ENCODE results near the gene LRRC8C. TPM values are rescaled to one million over a fixed set of nuclear protein-coding genes. Genes with fewer than 3 reads are reported as not detected.

LRRC8C gene
- total and polyA plus RNA-seq, 4 donors, result 0.63 to 3.5 (median 1.5) TPM

- Histone ChIP-seq H3K4me3 (ENCODE audit: low read depth in 1 of 3, low read length in 3 of 3) (no peak overlapping the region), H3K36me3 (ENCODE audit: control insufficient read depth in 4 of 4, insufficient read depth in 3 of 4, low read depth in 1 of 4, low read length in 3 of 4) (no peaks in the 10 kb centered on the region), H3K27ac (ENCODE audit: low read depth in 1 of 2, low read length in 2 of 2) (no peak overlapping the region), H3K4me1 (ENCODE audit: control insufficient read depth in 4 of 4, insufficient read depth in 4 of 4, low read length in 3 of 4) (peaks cover 0 to 9% (median 7%) of the 10 kb centered on the region in 4 donors), H3K9me3 (ENCODE audit: control insufficient read depth in 4 of 4, low read length in 3 of 4) (no peaks in the 10 kb centered on the region), H3K27me3 (ENCODE audit: control insufficient read depth in 4 of 4, insufficient read depth in 4 of 4, low read length in 3 of 4) (peaks cover 0 to 3% (median 0%) of the 10 kb centered on the region in 4 donors), H3K9ac (ENCODE audit: low read depth in 1 of 2, low read length in 2 of 2) (no peak overlapping the region)
- TF ChIP-seq SP1 (IDR thresholded peaks at IDR 0.05), result no peak
- no peak for TF ChIP-seq RAD21 (IDR thresholded peaks at IDR 0.05)
- TF ChIP-seq GABPA (IDR thresholded peaks at IDR 0.05 in 1 of 2, conservative IDR thresholded peaks at IDR 0.05 in 1 of 2), result no peak
- no peak for TF ChIP-seq HNF4A (conservative IDR thresholded peaks at IDR 0.05)
- TF ChIP-seq JUND (IDR thresholded peaks at IDR 0.05), result no peak
- TF ChIP-seq FOXA2 (IDR thresholded peaks at IDR 0.05), result no peak
- no peak for TF ChIP-seq FOXA1 (IDR thresholded peaks at IDR 0.05)
- no peak for TF ChIP-seq NR2F2 (IDR thresholded peaks at IDR 0.05)
- TF ChIP-seq, protein P1, sequence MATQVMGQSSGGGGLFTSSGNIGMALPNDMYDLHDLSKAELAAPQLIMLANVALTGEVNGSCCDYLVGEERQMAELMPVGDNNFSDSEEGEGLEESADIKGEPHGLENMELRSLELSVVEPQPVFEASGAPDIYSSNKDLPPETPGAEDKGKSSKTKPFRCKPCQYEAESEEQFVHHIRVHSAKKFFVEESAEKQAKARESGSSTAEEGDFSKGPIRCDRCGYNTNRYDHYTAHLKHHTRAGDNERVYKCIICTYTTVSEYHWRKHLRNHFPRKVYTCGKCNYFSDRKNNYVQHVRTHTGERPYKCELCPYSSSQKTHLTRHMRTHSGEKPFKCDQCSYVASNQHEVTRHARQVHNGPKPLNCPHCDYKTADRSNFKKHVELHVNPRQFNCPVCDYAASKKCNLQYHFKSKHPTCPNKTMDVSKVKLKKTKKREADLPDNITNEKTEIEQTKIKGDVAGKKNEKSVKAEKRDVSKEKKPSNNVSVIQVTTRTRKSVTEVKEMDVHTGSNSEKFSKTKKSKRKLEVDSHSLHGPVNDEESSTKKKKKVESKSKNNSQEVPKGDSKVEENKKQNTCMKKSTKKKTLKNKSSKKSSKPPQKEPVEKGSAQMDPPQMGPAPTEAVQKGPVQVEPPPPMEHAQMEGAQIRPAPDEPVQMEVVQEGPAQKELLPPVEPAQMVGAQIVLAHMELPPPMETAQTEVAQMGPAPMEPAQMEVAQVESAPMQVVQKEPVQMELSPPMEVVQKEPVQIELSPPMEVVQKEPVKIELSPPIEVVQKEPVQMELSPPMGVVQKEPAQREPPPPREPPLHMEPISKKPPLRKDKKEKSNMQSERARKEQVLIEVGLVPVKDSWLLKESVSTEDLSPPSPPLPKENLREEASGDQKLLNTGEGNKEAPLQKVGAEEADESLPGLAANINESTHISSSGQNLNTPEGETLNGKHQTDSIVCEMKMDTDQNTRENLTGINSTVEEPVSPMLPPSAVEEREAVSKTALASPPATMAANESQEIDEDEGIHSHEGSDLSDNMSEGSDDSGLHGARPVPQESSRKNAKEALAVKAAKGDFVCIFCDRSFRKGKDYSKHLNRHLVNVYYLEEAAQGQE (IDR thresholded peaks at IDR 0.05), result no peak
- TF ChIP-seq CTCF (IDR thresholded peaks at IDR 0.05; ENCODE audit: low read depth, low read length, missing input control), result no peak
- no peak for TF ChIP-seq TAF1 (conservative IDR thresholded peaks at IDR 0.05)
- no peak for TF ChIP-seq EGR1 (IDR thresholded peaks at IDR 0.05; ENCODE audit: low read depth in 2 of 2)
- WGBS, result 97% methylated on average over 1 of the region's 1 CpG
- no peak for DNase-seq (ENCODE audit: low spot score)
Measured at GRCh38 chr1:89767618-89768017, 134.7 kb downstream of the LRRC8C start.

Small RNA genes lying within 50 kb of the gene (small RNA-seq; reads per million reads assigned to genes)
- not detected for gene AC093423.1

Other genes starting within 250 kb of the LRRC8C start
- gene LRRC8B, start 108.3 kb upstream of the LRRC8C start, total RNA-seq, result 1 to 10 TPM; 2.6 to 4.3 TPM
- 1 to 10 TPM; 1.2 to 2.5 TPM for gene LRRC8B, start 108.3 kb upstream of the LRRC8C start, polyA plus RNA-seq
- 10 to 100 TPM; 17.1 to 17.4 TPM for gene LRRC8D, start 187.9 kb downstream of the LRRC8C start, total RNA-seq
- gene LRRC8D, start 187.9 kb downstream of the LRRC8C start, polyA plus RNA-seq, result 10 to 100 TPM in 1 of 2 donors, 1 to 10 TPM in 1; 7.1 to 11.7 TPM

Data from liver (tissue), 10 donors.